Fibroblast of lung (primary cell): ENCODE results near the gene PELI3. TPM values are rescaled to one million over a fixed set of nuclear protein-coding genes. Genes with fewer than 3 reads are reported as not detected.

Source experiments
- DNase-seq, 2 donors: peaks; one replicate each; pipeline versions ENCODE4 v3.0.0 to v3.0.0-alpha.2; 2010; ENCODE audit warnings: low read depth in 2 of 2
- H2AFZ ChIP-seq: 2 replicates; pipeline ENCODE4 v1.5.1; 2012; ENCODE audit warnings: low read length, control low read depth, inconsistent platforms
- H3K27ac ChIP-seq: 2 replicates; pipeline ENCODE4 v1.5.1; 2011; ENCODE audit warnings: low read length, control low read depth; ENCODE audit not compliant: insufficient read depth
- H3K27me3 ChIP-seq: 2 replicates; pipeline ENCODE4 v1.5.1; 2011; ENCODE audit warnings: mild to moderate bottlenecking, low read length; ENCODE audit not compliant: control insufficient read depth, insufficient read depth
- H3K36me3 ChIP-seq: 2 replicates; pipeline ENCODE4 v1.5.1; 2011; ENCODE audit warnings: low read length; ENCODE audit not compliant: control insufficient read depth, insufficient read depth
- H3K4me1 ChIP-seq: 2 replicates; pipeline ENCODE4 v1.5.1; 2011; ENCODE audit warnings: low read length; ENCODE audit not compliant: control insufficient read depth, insufficient read depth; ENCODE audit errors: extremely low read depth
- H3K4me2 ChIP-seq: 2 replicates; pipeline ENCODE4 v1.5.1; 2011; ENCODE audit warnings: low read length, control low read depth; ENCODE audit not compliant: insufficient read depth; ENCODE audit errors: extremely low read depth
- H3K4me3 ChIP-seq, 4 experiments: fragments of 200-600 bp in 1 of 4; sonication (generic) in 1 of 4; replicated peaks in 1 of 4; 2 replicates each; pipeline ENCODE4 v1.5.1; 2011 to 2016; ENCODE audit warnings: low read length in 4 of 4, low read depth in 3 of 4, mild to moderate bottlenecking in 3 of 4, control low read depth in 2 of 4, inconsistent platforms in 1 of 4, mixed read lengths in 1 of 4; ENCODE audit not compliant: insufficient read depth in 1 of 4; ENCODE audit errors: control extremely low read depth in 1 of 4
- H3K79me2 ChIP-seq: 2 replicates; pipeline ENCODE4 v1.5.1; 2012; ENCODE audit warnings: mild to moderate bottlenecking, low read length, inconsistent platforms; ENCODE audit not compliant: control insufficient read depth, insufficient read depth
- H3K9ac ChIP-seq: 2 replicates; pipeline ENCODE4 v1.5.1; 2011; ENCODE audit warnings: mild to moderate bottlenecking, low read length, control low read depth; ENCODE audit not compliant: insufficient read depth
- H3K9me3 ChIP-seq: 2 replicates; pipeline ENCODE4 v1.5.1; 2012; ENCODE audit warnings: low read depth, low read length; ENCODE audit not compliant: control insufficient read depth, insufficient read depth
- H4K20me1 ChIP-seq: 2 replicates; pipeline ENCODE4 v1.5.1; 2011; ENCODE audit warnings: low read length; ENCODE audit not compliant: control insufficient read depth, insufficient read depth; ENCODE audit errors: extremely low read depth
- EZH2 ChIP-seq: IDR thresholded peaks from 2 replicates; pipeline ENCODE4 v1.5.1; 2012; ENCODE audit warnings: low read length, control low read depth, mild to moderate bottlenecking; ENCODE audit errors: missing control alignments
- polyA plus RNA-seq, 2 donors: library from polyadenylated mRNA; depleted of rRNA in 1 of 2; stranded (reverse) in 1 of 2; unstranded in 1 of 2; fragments of >200 nt; gene quantifications; 2 replicates each; pipeline ENCODE4 v1.2.1, GENCODE V29; 2011 to 2012; ENCODE audit warnings: missing spikeins in 1 of 2
- total RNA-seq: library from RNA; depleted of rRNA; stranded (reverse); fragments of >200 nt; gene quantifications from 2 replicates; pipeline ENCODE4 v1.2.1, GENCODE V29; 2014
- TF ChIP-seq, protein P1 (sequence below), 2 donors: IDR thresholded peaks in 1 of 2; conservative IDR thresholded peaks in 1 of 2; 1 replicate in 1 of 2; 2 replicates in 1 of 2; pipeline ENCODE4 v1.5.1; 2011 to 2012; ENCODE audit warnings: low read length in 2 of 2, control low read depth in 1 of 2, inconsistent platforms in 1 of 2, low read depth in 1 of 2, mild to moderate bottlenecking in 1 of 2

Gene PELI3
- total and polyA plus RNA-seq, 2 donors (not counting 1 experiment from before 2014, with no cell fraction given), result 5.0 to 20.3 TPM

GRCh38 chr11:66450560-66450959 is 16.1 kb upstream of the PELI3 start:
- no peaks in the 10 kb centered on the region for H3K36me3 ChIP-seq
- H3K4me2 ChIP-seq, result no peak overlapping the region
- TF ChIP-seq, protein P1, sequence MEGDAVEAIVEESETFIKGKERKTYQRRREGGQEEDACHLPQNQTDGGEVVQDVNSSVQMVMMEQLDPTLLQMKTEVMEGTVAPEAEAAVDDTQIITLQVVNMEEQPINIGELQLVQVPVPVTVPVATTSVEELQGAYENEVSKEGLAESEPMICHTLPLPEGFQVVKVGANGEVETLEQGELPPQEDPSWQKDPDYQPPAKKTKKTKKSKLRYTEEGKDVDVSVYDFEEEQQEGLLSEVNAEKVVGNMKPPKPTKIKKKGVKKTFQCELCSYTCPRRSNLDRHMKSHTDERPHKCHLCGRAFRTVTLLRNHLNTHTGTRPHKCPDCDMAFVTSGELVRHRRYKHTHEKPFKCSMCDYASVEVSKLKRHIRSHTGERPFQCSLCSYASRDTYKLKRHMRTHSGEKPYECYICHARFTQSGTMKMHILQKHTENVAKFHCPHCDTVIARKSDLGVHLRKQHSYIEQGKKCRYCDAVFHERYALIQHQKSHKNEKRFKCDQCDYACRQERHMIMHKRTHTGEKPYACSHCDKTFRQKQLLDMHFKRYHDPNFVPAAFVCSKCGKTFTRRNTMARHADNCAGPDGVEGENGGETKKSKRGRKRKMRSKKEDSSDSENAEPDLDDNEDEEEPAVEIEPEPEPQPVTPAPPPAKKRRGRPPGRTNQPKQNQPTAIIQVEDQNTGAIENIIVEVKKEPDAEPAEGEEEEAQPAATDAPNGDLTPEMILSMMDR (conservative IDR thresholded peaks at IDR 0.05 in 1 of 2, IDR thresholded peaks at IDR 0.05 in 1 of 2; ENCODE audit: low read depth in 1 of 2, low read length in 2 of 2), result no peak
- no peak for TF ChIP-seq EZH2
- H3K9me3 ChIP-seq, result no peaks in the 10 kb centered on the region
- H3K27me3 ChIP-seq, result peaks cover 27% of the 10 kb centered on the region
- no peak overlapping the region for H3K9ac ChIP-seq
- no peak for DNase-seq
- H2AFZ ChIP-seq, result no peak overlapping the region
- no peaks in the 10 kb centered on the region for H3K79me2 ChIP-seq
- H3K4me1 ChIP-seq, result no peaks in the 10 kb centered on the region
- H3K27ac ChIP-seq, result no peak overlapping the region
- H3K4me3 ChIP-seq, result no peak overlapping the region
- H4K20me1 ChIP-seq, result no peaks in the 10 kb centered on the region

GRCh38 chr11:66451663-66452062 is 15.0 kb upstream of the PELI3 start:
- Histone ChIP-seq H2AFZ (no peak overlapping the region), H3K4me3 (no peak overlapping the region), H3K36me3 (no peaks in the 10 kb centered on the region), H3K27ac (no peak overlapping the region), H3K4me2 (no peak overlapping the region), H3K9ac (no peak overlapping the region), H4K20me1 (no peaks in the 10 kb centered on the region), H3K4me1 (no peaks in the 10 kb centered on the region), H3K9me3 (no peaks in the 10 kb centered on the region), H3K79me2 (no peaks in the 10 kb centered on the region), H3K27me3 (peaks cover 27% of the 10 kb centered on the region)
- DNase-seq, result no peak
- TF ChIP-seq, protein P1 (conservative IDR thresholded peaks at IDR 0.05 in 1 of 2, IDR thresholded peaks at IDR 0.05 in 1 of 2; ENCODE audit: low read depth in 1 of 2, low read length in 2 of 2), result no peak
- no peak for TF ChIP-seq EZH2

- Histone ChIP-seq H3K79me2 (no peaks in the 10 kb centered on the region), H3K9ac (no peak overlapping the region), H2AFZ (no peak overlapping the region), H4K20me1 (no peaks in the 10 kb centered on the region), H3K27me3 (peaks cover 21% of the 10 kb centered on the region), H3K36me3 (no peaks in the 10 kb centered on the region), H3K4me3 (no peak overlapping the region), H3K27ac (no peak overlapping the region), H3K9me3 (no peaks in the 10 kb centered on the region), H3K4me2 (no peak overlapping the region), H3K4me1 (no peaks in the 10 kb centered on the region)
- no peak for DNase-seq
- TF ChIP-seq, protein P1 (conservative IDR thresholded peaks at IDR 0.05 in 1 of 2, IDR thresholded peaks at IDR 0.05 in 1 of 2; ENCODE audit: low read depth in 1 of 2, low read length in 2 of 2), result no peak
- TF ChIP-seq EZH2, result no peak
These were observed 12.5 kb upstream of the PELI3 start for GRCh38 chr11:66454247-66454646.
